H1 (cell line): ENCODE measurements around the gene PXDN. TPM values are rescaled to one million over a fixed set of nuclear protein-coding genes. Genes with fewer than 3 reads are reported as not detected.

Source experiments
- CTCF ChIA-PET: fragments of 300-600 bp; sonication (Branson Sonifier 250); formaldehyde crosslinking; loops from one replicate; lab custom pipeline; 2021; ENCODE audit not compliant: partially characterized antibody; lab: Charles Lee
- POLR2A ChIA-PET: fragments of 300-600 bp; sonication (Branson Sonifier 250); formaldehyde crosslinking; loops from one replicate; lab custom pipeline; 2021; ENCODE audit warnings: inconsistent platforms; ENCODE audit not compliant: partially characterized antibody; lab: Charles Lee
- DNase-seq, 2 experiments: peaks; one replicate each; pipeline versions ENCODE4 v3.0.0 to v3.0.0-alpha.2; 2010 to 2022; ENCODE audit warnings: low spot score in 2 of 2, low read depth in 1 of 2, mixed read lengths in 1 of 2
- FAIRE-seq: peaks from 2 replicates; lab custom pipeline; 2011; peaks lifted over from hg19 to GRCh38; lab: Jason Lieb, UNC
- H2AFZ ChIP-seq: 2 replicates; pipeline ENCODE4 v1.8.1; 2012; ENCODE audit warnings: low read length, inconsistent platforms
- H2AK5ac ChIP-seq: 2 replicates; pipeline ENCODE4 v1.6.1; 2013; ENCODE audit warnings: low read depth, low read length
- H2BK120ac ChIP-seq: replicated peaks from 2 replicates; pipeline ENCODE3; 2013; ENCODE audit warnings: low read depth, low read length, inconsistent platforms
- H2BK12ac ChIP-seq: 2 replicates; pipeline ENCODE4 v1.6.1; 2013; ENCODE audit warnings: low read depth, low read length
- H2BK15ac ChIP-seq: 2 replicates; pipeline ENCODE4 v1.6.1; 2013; ENCODE audit warnings: low read length
- H2BK20ac ChIP-seq: 2 replicates; pipeline ENCODE4 v1.6.1; 2013; ENCODE audit warnings: low read length
- H2BK5ac ChIP-seq: 2 replicates; pipeline ENCODE4 v1.6.1; 2013; ENCODE audit warnings: low read depth, low read length
- H3K14ac ChIP-seq: 2 replicates; pipeline ENCODE4 v1.6.1; 2013; ENCODE audit warnings: inconsistent platforms; ENCODE audit not compliant: insufficient read length
- H3K18ac ChIP-seq: 2 replicates; pipeline ENCODE4 v1.6.1; 2013; ENCODE audit warnings: low read length; ENCODE audit errors: extremely low read depth
- H3K23ac ChIP-seq: 2 replicates; pipeline ENCODE4 v1.6.1; 2013; ENCODE audit warnings: inconsistent platforms; ENCODE audit not compliant: insufficient read length
- H3K23me2 ChIP-seq: 2 replicates; pipeline ENCODE4 v1.6.1; 2013; ENCODE audit warnings: low read depth, low read length
- H3K27ac ChIP-seq: 2 replicates; pipeline ENCODE4 v1.6.1; 2011; ENCODE audit warnings: low read depth, low read length, inconsistent platforms
- H3K27me3 ChIP-seq, 4 experiments: replicated peaks in 1 of 4; 1 replicate in 1 of 4; 2 replicates in 3 of 4; pipeline versions ENCODE4 v1.6.1 to v1.8.1; 2011 to 2013; ENCODE audit warnings: low read length in 3 of 4, mild to moderate bottlenecking in 3 of 4, inconsistent platforms in 2 of 4, mixed read lengths in 2 of 4, moderate library complexity in 1 of 4; ENCODE audit not compliant: control insufficient read depth in 3 of 4, insufficient read depth in 3 of 4; ENCODE audit errors: extremely low read depth in 1 of 4
- H3K36me3 ChIP-seq, 4 experiments: 2 replicates each; pipeline versions ENCODE4 v1.6.1 to v1.8.1; 2011 to 2013; ENCODE audit warnings: mild to moderate bottlenecking in 4 of 4, low read length in 3 of 4, moderate library complexity in 2 of 4, control low read depth in 1 of 4, inconsistent platforms in 1 of 4; ENCODE audit not compliant: insufficient read depth in 4 of 4, control insufficient read depth in 2 of 4
- H3K4ac ChIP-seq: replicated peaks from 2 replicates; pipeline ENCODE3; 2013; ENCODE audit warnings: low read length, low read depth, mixed read lengths, inconsistent platforms; ENCODE audit not compliant: insufficient read length
- H3K4me1 ChIP-seq, 4 experiments: replicated peaks in 1 of 4; 1 replicate in 1 of 4; 2 replicates in 3 of 4; pipeline versions ENCODE4 v1.6.1 to v1.8.1; 2011 to 2013; ENCODE audit warnings: low read length in 3 of 4, inconsistent platforms in 2 of 4, mixed read lengths in 1 of 4; ENCODE audit not compliant: insufficient read depth in 4 of 4, control insufficient read depth in 3 of 4
- H3K4me2 ChIP-seq, 2 experiments: 2 replicates each; pipeline versions ENCODE4 v1.6.1 to v1.8.1; 2011 to 2013; ENCODE audit warnings: low read depth in 2 of 2, low read length in 2 of 2, control low read depth in 1 of 2, inconsistent platforms in 1 of 2, mild to moderate bottlenecking in 1 of 2; ENCODE audit not compliant: insufficient read depth in 1 of 2
- H3K4me3 ChIP-seq, 4 experiments: fragments of 200-600, 300-600 bp in 1 of 4; sonication (generic), shearing (Covaris generic), sonication (Bioruptor Twin) in 1 of 4; 2 replicates each; pipeline versions ENCODE4 v1.5.1 to v1.8.1; 2011 to 2016; ENCODE audit warnings: low read length in 4 of 4, low read depth in 3 of 4, control low read depth in 2 of 4, inconsistent platforms in 2 of 4, mild to moderate bottlenecking in 2 of 4, mixed read lengths in 1 of 4, moderate library complexity in 1 of 4; ENCODE audit not compliant: insufficient read depth in 2 of 4; ENCODE audit errors: extremely low read depth in 1 of 4
- H3K56ac ChIP-seq: replicated peaks from 2 replicates; pipeline ENCODE3; 2013; ENCODE audit warnings: low read depth, mild to moderate bottlenecking, mixed read lengths, low read length, inconsistent platforms; ENCODE audit not compliant: insufficient read length
- H3K79me1 ChIP-seq: 2 replicates; pipeline ENCODE4 v1.6.1; 2013; ENCODE audit warnings: low read depth, low read length, control low read depth
- H3K79me2 ChIP-seq, 2 experiments: 2 replicates each; pipeline versions ENCODE4 v1.6.1 to v1.8.1; 2012 to 2013; ENCODE audit warnings: low read length in 2 of 2, mild to moderate bottlenecking in 2 of 2, inconsistent platforms in 1 of 2; ENCODE audit not compliant: insufficient read depth in 2 of 2, control insufficient read depth in 1 of 2
- H3K9ac ChIP-seq, 4 experiments: replicated peaks in 1 of 4; 1 replicate in 1 of 4; 2 replicates in 3 of 4; pipeline versions ENCODE4 v1.6.1 to v1.8.1; 2011 to 2013; ENCODE audit warnings: low read depth in 3 of 4, low read length in 3 of 4, control low read depth in 2 of 4, mild to moderate bottlenecking in 2 of 4, moderate library complexity in 2 of 4, inconsistent platforms in 1 of 4; ENCODE audit errors: extremely low read depth in 1 of 4
- H3K9me3 ChIP-seq, 2 experiments: 2 replicates each; pipeline versions ENCODE4 v1.6.1 to v1.8.1; 2012 to 2013; ENCODE audit warnings: mild to moderate bottlenecking in 2 of 2, moderate library complexity in 2 of 2, control low read depth in 1 of 2, inconsistent platforms in 1 of 2, low read depth in 1 of 2, low read length in 1 of 2, mixed read lengths in 1 of 2; ENCODE audit not compliant: insufficient read depth in 2 of 2
- H4K20me1 ChIP-seq, 2 experiments: replicated peaks in 1 of 2; 2 replicates each; pipeline versions ENCODE3 to v1.8.1; 2011 to 2013; ENCODE audit warnings: inconsistent platforms in 2 of 2, low read length in 2 of 2, mild to moderate bottlenecking in 1 of 2; ENCODE audit not compliant: insufficient read depth in 2 of 2, control insufficient read depth in 1 of 2
- H4K5ac ChIP-seq: 2 replicates; pipeline ENCODE4 v1.6.1; 2013; ENCODE audit warnings: low read length, low read depth, mixed read lengths, inconsistent platforms; ENCODE audit not compliant: insufficient read length
- H4K8ac ChIP-seq: 2 replicates; pipeline ENCODE4 v1.8.0; 2013; ENCODE audit warnings: mild to moderate bottlenecking, moderate library complexity, low read length, inconsistent platforms; ENCODE audit not compliant: insufficient read depth; ENCODE audit errors: extremely low read depth
- H4K91ac ChIP-seq: replicated peaks from 2 replicates; pipeline ENCODE3; 2013; ENCODE audit warnings: low read length, mixed read lengths, inconsistent platforms; ENCODE audit not compliant: insufficient read length
- BACH1 ChIP-seq: IDR thresholded peaks from 2 replicates; pipeline ENCODE4 v1.6.1; 2012; ENCODE audit warnings: low read length, improper control_type of control experiment
- CBX8 ChIP-seq: fragments of 300-800, 300-1000 bp; sonication (generic); IDR thresholded peaks from 2 replicates; pipeline ENCODE4 v1.7.1; 2016; ENCODE audit warnings: low read depth, low read length, borderline replicate concordance
- CEBPB ChIP-seq: IDR thresholded peaks from 2 replicates; pipeline ENCODE4 v1.6.1; 2012; ENCODE audit warnings: low read depth, low read length
- GABPA ChIP-seq: IDR thresholded peaks from 2 replicates; pipeline ENCODE4 v1.6.1; 2011; ENCODE audit warnings: mild to moderate bottlenecking, low read length, moderate library complexity, borderline replicate concordance; ENCODE audit not compliant: insufficient read depth
- GTF2F1 ChIP-seq: IDR thresholded peaks from 2 replicates; pipeline ENCODE4 v1.6.1; 2012; ENCODE audit warnings: low read depth, low read length, improper control_type of control experiment, borderline replicate concordance
- KDM5A ChIP-seq: fragments of 200-600 bp; IDR thresholded peaks from 2 replicates; pipeline ENCODE4 v1.7.1; 2012; ENCODE audit warnings: mild to moderate bottlenecking, low read length, inconsistent platforms, mixed read lengths
- MAFK ChIP-seq: IDR thresholded peaks from 2 replicates; pipeline ENCODE4 v1.6.1; 2012; ENCODE audit warnings: low read depth, mild to moderate bottlenecking, improper control_type of control experiment, low read length
- NRF1 ChIP-seq: IDR thresholded peaks from 2 replicates; pipeline ENCODE4 v1.6.1; 2011; ENCODE audit warnings: mild to moderate bottlenecking, low read depth, low read length, improper control_type of control experiment
- RBBP5 ChIP-seq: IDR thresholded peaks from 2 replicates; pipeline ENCODE4 v1.7.1; 2012; ENCODE audit warnings: low read depth, mild to moderate bottlenecking, inconsistent platforms, low read length, moderate library complexity, borderline replicate concordance
- SIX5 ChIP-seq: IDR thresholded peaks from 2 replicates; pipeline ENCODE4 v1.6.1; 2011; ENCODE audit warnings: mild to moderate bottlenecking, low read depth, low read length
- TBP ChIP-seq: IDR thresholded peaks from 2 replicates; pipeline ENCODE4 v1.6.1; 2011; ENCODE audit warnings: low read depth, low read length, improper control_type of control experiment
- YY1 ChIP-seq: IDR thresholded peaks from 2 replicates; pipeline ENCODE4 v1.6.1; 2011; ENCODE audit warnings: low read depth, mild to moderate bottlenecking, low read length
- WGBS, 2 experiments: shearing (Covaris generic) in 1 of 2; methylation state at CpG; one replicate each; pipeline versions ENCODE4 v1.1.6 to v1.1.7; 2013 to 2015; ENCODE audit warnings: low lambda C conversion rate in 2 of 2, mixed read lengths in 2 of 2, inconsistent platforms in 1 of 2, low coverage in 1 of 2, missing lambda C conversion rate in 1 of 2; ENCODE audit not compliant: insufficient replicate concordance in 2 of 2, insufficient coverage in 1 of 2, insufficient read length in 1 of 2; ENCODE audit errors: extremely low coverage in 1 of 2, missing lambda C conversion rate in 1 of 2; 5-methylcytosine and 5-hydroxymethylcytosine counted together
- polyA plus RNA-seq, 7 experiments: library from polyadenylated mRNA; depleted of rRNA in 3 of 7; stranded (reverse) in 5 of 7; unstranded in 2 of 7; fragments of >200 nt in 5 of 7; fragments of 200-250 nt in 2 of 7; gene quantifications; 1 replicate in 5 of 7; 2 replicates in 1 of 7; 4 replicates in 1 of 7; pipeline versions ENCODE4 v1.2.1 to v1.2.3, GENCODE V29; 2011 to 2013; ENCODE audit warnings: missing spikeins in 2 of 7, mixed read lengths in 2 of 7
- total RNA-seq: library from RNA; stranded (reverse); fragmentation: NEBNext Ultra II Directional; extraction: Animal tissue kit (Norgen Biotek cat#: 25700); gene quantifications from 2 replicates; pipeline ENCODE4 v1.2.1, GENCODE V29; 2021
- TF ChIP-seq, protein P1 (sequence below): IDR thresholded peaks from 2 replicates; pipeline ENCODE4 v1.6.1; 2011; ENCODE audit warnings: low read depth, mild to moderate bottlenecking, low read length; ENCODE audit not compliant: insufficient read depth

The PXDN gene
- total and polyA plus RNA-seq, 2 of the 8 experiments (the other 6 are each of a cell fraction or from before 2014, with no cell fraction given), result 104 to 141 TPM

DNA sequence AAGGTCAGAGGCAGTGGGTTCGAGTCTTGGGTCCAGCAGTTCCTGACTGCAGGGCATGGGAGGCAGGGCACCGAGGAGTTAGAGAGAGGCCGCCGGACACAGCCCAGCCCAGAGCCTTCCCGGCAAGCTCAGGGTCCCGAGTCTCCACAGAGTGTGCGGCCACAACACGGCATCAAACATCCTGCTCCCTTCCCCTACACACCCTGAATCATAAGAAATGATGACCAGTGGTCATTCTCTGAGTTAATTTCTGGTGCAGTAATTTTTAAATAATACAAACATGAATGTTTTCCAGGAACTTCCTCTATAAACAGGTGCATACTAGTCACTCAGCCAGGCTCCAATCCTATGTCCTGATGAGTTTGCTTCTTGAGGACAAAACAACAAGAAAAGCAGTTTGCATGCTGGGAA, 118.0 kb downstream of the PXDN start:
- Histone ChIP-seq H3K4me1 (peaks cover 7 to 19% (median 13%) of the 10 kb centered on the region in 4 experiments), H2BK15ac (no peak overlapping the region), H2AFZ (no peak overlapping the region), H3K4me2 (peak overlapping the region; percentile 72 to 86), H3K23me2 (peaks cover 2% of the 10 kb centered on the region; the same call in 1 of the 2 replicates), H3K27ac (peak overlapping the region; percentile 95), H2BK5ac (peak overlapping the region; percentile 100), H3K4ac (peak overlapping the region; percentile 95), H4K91ac (peak overlapping the region; percentile 97), H3K79me1 (no peaks in the 10 kb centered on the region), H3K9ac (peak overlapping the region in 3 of 4 experiments; percentile 20 to 61 (median 40); a peak in 3 of 7 replicates), H2BK20ac (peak overlapping the region; percentile 95), H4K5ac (peak overlapping the region; percentile 82), H4K20me1 (no peaks in the 10 kb centered on the region), H3K18ac (peak overlapping the region; percentile 93), H3K36me3 (peaks cover 0 to 11% (median 2%) of the 10 kb centered on the region in 4 experiments; a peak in 2 of 8 replicates), H2AK5ac (peak overlapping the region; percentile 88; the same call in 1 of the 2 replicates), H3K4me3 (peak overlapping the region in 2 of 4 experiments; percentile 28 to 56; a peak in 3 of 8 replicates), H3K14ac (no peak overlapping the region), H3K27me3 (no peaks in the 10 kb centered on the region; a peak in 1 of 7 replicates), H3K56ac (no peak overlapping the region), H3K79me2 (no peaks in the 10 kb centered on the region), H2BK120ac (peak overlapping the region; percentile 52), H3K23ac (no peak overlapping the region), H2BK12ac (peak overlapping the region; percentile 100), H4K8ac (no peak overlapping the region; the same call in 1 of the 2 replicates), H3K9me3 (no peaks in the 10 kb centered on the region)
- POLR2A ChIA-PET, result interaction anchor here (0.7 to 4.5 kb wide), 27 partner anchors 8 to 907 kb away, joined by 3 to 57 read pairs (median 7); partner anchors contain the start of gene PXDN
- CTCF ChIA-PET, result interaction anchor here (0.6 to 3.6 kb wide), 7 partner anchors 10 to 60 kb away, joined by 3 to 26 read pairs (median 4); no protein-coding TSS in a partner anchor
- FAIRE-seq (no peak), DNase-seq (no peak)
- 79% methylated on average over 8 of the region's 8 CpGs; no CpG with 5 or more reads in 1 of the 2 experiments for WGBS, 2 experiments
- no peak for TF ChIP-seq CEBPB
- TF ChIP-seq, protein P1, sequence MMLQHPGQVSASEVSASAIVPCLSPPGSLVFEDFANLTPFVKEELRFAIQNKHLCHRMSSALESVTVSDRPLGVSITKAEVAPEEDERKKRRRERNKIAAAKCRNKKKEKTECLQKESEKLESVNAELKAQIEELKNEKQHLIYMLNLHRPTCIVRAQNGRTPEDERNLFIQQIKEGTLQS, result no peak
- no peak for TF ChIP-seq YY1
- TF ChIP-seq GABPA, result no peak
- no peak for TF ChIP-seq GTF2F1
- no peak for TF ChIP-seq KDM5A
- no peak for TF ChIP-seq SIX5
- no peak for TF ChIP-seq BACH1
- TF ChIP-seq TBP, result no peak
- no peak for TF ChIP-seq RBBP5
- TF ChIP-seq NRF1, result no peak
- no peak for TF ChIP-seq MAFK
- no peak for TF ChIP-seq CBX8
